ENCODE data around the gene CREB3L2.
"Not testable (repeated sequence)": the region's sequence is repeated elsewhere in the genome, so short reads cannot be mapped to it uniquely, and the experiment has no call there.

Gene CREB3L2

DNA sequence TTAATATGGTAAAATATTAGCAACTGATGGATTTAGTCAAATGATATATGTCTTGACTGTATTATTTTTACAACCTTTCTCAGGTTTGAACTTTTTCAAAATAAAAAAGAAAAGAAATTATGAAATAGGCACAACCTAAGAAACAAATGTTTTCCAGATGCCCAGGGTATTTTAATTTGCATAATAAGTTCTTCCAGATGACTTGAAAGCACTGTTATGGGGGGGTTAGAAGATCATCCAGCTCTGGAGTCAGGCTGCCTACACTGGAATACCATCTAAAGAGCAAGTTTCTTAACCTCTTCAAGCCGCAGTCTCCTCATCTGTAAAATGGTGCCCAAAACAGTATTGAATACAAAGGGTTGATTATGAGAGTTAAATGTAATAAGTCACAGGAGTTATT, 32.1 kb downstream of the CREB3L2 start:
- DNase-seq (ENCODE audit: low read depth in 2 of 2), result no peak

DNA sequence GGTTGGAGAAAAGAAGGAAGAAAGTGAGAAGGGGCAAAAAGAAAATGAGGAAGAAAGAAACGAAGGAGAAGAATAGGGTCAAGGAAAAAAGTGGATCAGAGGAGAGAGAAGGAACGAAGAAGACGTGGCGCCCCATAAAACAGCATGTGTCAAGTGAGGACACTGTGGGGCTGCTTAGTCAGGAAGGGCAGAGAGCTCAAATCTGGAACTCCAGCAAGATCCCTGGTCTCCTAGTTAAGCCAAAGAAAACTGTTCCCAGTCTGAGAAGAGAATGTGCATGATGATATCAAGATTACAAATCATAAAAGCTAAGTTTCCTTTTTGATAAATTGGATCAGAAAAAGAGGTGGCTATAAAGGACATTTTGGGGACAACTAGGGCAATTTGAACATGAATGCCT, 33.0 kb downstream of the CREB3L2 start:
- DNase-seq (ENCODE audit: low read depth in 2 of 2), result no peak

DNA sequence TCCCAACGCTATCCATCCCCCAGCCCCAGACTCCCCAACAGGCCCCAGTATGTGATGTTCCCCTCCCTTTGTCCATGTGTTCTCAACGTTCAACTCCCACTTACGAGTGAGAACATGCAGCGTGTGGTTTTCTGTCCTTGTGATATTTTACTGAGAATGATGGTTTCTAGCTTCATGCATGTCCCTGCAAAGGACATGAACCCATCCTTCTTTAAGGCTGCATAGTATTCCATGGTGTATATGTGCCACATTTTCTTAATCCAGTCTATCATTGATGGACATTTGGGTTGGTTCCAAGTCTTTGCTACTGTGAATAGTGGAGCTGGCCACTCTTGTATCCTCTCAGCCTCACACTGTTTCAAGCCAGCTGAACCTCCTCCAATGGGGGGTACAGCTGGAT, 33.5 kb downstream of the CREB3L2 start:
- not testable (repeated sequence) for DNase-seq (ENCODE audit: low read depth in 2 of 2)

DNA sequence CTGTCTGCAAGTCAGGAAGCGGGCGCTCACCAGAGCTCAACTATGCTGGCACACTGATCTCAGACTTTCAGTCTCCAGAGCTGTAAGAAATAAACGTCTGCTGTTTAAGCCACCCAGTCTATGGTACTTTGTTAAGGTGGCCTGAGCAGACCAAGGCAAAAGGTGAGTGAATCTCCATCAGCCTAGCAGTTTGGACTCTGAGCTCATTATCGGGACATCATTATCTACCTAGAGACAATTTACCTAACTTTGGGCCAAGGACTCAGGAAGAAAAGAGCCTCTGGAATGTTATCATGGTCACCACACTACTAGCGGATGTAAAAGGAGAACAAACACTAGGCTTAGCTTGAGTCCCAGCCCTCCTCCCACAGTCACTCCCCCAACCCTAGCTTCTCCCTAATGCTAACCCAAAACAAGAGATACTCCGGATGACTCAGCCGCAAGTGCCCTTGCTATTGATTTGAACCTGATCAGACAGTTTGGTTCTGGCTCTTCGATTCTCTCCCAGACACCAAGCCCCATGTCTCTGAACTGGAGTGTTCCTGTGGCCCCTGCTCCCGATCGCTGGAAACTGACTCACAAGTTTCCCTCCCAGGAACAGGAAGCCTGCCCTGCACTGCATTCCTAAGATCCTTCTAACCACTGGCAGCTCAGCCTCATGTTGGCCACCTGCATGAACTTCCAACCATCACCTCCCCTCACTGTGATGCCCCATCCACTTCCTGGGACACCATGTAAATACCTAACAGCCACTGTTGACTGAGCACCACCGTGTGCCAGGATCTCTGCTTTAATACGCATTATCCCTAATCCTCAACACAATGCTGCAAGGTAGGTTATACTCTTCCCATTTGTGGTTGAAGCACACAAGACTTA, 34.5 kb downstream of the CREB3L2 start:
- no peak for DNase-seq (ENCODE audit: low read depth in 2 of 2)

DNA sequence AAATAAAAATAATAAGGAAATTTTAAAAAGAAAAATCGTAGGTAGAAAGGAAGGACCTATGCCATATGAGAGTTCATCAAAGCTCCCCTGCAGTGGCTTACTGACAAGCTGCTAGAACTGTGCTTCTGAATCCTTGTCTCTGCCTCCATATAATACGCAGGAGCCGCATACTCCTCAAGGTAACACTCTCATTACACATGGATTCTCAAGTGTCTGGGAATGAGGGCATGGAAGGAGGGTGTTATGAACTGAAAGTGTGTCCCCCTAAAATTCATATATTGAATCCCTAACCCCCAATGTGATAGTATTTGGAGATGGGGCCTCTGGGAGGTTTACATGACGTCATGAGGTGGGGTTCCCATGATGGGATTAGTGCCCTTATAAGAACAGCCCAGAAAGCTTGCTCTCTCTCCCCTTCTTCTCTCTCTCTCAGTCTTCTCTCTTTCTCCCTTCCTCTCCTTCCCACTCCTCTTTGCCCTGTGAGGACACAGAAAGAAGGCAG, 35.2 kb downstream of the CREB3L2 start:
- DNase-seq (ENCODE audit: low read depth in 2 of 2), result no peak

DNA sequence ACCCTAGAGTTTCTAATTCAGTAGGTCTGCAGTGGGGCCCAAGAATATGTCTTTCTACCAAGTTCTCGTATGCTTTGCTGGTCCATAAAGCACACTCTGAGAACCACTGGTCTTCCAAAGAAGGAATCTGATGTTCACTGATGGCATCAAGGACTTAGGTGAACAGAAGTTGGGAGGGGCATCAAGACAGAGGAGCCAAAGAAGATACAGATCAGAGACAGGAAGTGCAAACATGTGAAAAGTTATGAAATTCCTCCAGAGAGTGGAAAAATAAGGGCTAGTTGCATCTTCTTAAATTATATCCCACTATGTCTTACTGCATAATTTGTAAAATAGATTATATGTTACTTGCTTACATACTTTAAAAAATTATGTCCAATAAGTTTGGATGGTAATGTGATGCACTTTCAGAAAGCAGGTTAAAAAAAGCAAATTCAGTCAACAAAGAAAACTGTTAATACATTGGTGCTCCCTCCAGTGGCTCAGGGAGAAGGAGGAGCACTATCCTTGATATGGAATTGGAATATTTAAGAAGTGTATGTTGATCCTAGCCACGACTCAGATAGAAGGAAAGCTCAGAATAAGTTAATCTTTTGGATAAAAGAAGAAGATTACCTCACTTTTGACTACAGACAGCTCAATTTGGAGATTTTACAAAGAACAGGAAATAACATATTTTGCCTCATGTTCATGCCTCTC, 35.8 kb downstream of the CREB3L2 start:
- no peak for DNase-seq (ENCODE audit: low read depth in 2 of 2)

DNA sequence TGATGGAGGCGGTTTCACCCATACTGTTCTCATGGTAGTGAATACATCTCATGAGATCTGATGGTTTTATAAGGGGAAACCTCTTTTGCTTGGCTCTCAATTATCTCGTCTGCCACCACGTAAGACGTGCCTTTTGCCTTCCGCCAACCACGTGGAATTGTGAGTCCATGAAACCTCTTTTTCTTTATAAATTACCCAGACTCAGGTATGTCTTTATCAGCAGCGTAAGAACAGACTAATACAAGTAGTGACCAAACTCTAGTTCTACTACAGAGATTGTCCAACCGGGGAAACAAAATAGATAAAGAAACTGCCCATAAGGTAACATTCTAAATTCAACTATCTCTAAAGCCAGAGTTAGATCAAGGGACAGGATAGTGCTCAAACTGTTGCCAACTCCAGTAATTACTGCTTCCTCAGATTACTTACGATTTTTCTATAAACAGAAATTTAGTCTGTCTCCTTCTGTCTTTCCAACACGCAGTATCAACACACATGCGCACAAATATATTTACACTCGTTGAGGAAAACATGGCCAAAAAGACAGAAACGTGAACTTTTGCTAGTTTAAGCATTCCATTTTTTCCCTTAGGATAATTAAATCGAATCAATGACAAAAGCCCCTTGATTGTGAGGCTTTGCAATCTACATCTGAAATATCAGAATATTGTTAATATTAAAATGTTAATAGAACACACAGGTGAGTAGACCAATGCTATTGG, 36.9 kb downstream of the CREB3L2 start:
- no peak for DNase-seq (ENCODE audit: low read depth in 2 of 2)

DNA sequence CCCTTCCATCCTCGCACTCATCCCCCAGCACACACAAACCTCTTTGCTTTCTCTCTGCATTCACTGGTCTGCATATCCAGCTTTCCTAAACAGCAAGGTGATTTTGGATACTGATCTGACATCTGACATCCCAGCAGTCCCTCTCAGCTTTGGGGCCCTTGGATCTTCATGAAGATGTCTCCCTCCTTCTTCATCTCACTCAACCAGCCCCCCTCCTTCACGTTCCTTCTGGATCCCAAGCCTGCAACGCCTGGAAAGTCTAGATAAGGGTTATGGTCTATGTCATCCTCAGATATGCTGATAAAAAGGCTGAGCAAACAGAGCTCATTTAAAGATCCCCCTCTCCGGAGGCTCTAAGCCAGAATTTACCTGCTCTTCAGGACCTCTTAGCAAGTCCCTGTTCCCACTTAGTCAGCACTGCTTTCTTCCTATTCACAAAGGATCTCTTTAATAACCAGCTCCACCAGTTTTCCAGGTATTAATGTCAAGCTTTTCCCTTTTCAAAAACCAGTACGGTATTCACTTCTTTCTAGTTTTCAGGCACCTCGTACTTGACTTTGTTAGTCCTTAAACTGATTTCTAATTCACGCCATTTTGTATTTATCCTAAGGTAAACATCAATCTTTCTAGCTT, 38.9 kb downstream of the CREB3L2 start:
- DNase-seq (ENCODE audit: low read depth in 2 of 2), result no peak

DNA sequence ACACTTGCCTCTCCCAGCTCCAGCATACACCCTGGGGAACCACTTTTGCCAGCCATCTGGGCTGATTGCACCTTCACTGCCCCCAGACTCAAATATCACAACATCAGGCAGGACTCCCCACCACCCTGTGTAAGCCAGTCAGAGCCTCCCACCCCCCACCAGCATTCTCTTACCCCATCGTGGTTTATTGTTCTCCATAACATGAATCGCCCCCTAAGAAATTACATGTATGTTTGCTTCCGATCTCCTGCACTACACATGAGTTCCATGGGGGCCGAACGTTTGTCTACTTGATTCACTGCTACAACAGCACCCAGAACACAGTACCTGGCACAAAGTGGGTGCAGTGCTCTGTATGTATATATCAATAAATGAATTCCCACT, 39.4 kb downstream of the CREB3L2 start:
- no peak for DNase-seq (ENCODE audit: low read depth in 2 of 2)

DNA sequence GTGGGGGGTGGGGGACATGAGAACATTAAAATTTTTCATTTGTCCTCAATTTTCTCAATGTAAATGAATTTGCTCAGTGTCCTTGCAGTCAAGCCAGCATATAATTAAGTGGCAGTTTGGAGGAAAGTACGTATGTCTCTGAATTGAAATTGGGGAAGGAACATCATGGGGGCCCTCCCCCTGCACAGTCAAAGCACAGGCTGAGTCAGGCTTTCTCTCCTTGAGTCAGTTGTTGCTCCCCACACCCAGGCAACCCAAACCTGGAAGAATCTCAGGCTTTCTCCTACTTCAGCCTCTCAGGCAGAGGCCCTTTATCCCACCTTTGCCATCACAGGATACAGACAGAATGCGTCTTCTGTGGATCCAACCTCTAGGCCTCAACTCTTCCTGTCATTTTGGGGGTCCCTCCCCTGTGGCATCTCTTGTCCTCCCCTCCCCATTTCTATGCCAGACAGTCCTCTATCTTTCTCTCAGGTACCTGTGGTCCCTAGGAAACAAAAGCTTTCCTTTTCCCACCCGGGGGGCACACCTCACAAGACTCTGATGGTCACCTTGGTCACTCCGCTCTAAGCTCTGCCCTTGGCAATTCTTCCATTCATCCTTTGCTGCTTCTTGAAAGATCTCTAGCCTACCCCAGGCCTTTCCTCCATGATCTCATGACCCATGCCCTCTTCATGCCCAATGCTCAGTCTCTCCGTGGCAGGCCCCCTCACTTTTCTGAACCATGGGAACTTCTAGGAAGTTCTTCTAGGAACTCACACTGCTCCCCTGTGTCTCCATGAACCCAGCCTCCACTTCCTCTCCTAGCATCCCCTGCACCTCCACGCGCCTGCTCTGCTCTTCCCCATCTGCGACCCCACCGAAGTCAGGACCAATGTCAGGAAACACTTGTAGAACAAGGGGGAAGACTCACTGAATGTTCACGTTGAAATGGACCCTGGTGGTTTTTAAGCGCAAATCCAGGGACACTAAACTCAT, 40.4 kb downstream of the CREB3L2 start:
- no peak for DNase-seq (ENCODE audit: low read depth in 2 of 2)

DNA sequence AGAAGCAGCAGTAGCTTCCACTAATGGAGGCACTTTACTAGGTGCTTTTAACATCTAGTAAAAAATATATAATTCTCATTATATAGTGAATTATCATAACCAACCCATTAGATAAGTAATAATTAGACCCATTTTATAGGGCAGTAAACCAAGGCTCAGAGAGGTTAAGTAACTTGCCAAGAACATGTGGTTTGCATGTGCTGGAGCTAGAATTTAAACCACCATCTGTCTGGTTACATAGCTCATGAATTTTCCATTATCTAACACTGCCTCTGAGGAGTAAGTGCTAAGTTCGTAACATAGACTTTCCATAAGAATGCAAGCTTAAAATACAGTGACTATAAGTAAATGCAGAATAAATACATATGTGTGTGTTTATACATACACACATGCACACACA, 41.9 kb downstream of the CREB3L2 start:
- no peak for DNase-seq (ENCODE audit: low read depth in 2 of 2)

DNA sequence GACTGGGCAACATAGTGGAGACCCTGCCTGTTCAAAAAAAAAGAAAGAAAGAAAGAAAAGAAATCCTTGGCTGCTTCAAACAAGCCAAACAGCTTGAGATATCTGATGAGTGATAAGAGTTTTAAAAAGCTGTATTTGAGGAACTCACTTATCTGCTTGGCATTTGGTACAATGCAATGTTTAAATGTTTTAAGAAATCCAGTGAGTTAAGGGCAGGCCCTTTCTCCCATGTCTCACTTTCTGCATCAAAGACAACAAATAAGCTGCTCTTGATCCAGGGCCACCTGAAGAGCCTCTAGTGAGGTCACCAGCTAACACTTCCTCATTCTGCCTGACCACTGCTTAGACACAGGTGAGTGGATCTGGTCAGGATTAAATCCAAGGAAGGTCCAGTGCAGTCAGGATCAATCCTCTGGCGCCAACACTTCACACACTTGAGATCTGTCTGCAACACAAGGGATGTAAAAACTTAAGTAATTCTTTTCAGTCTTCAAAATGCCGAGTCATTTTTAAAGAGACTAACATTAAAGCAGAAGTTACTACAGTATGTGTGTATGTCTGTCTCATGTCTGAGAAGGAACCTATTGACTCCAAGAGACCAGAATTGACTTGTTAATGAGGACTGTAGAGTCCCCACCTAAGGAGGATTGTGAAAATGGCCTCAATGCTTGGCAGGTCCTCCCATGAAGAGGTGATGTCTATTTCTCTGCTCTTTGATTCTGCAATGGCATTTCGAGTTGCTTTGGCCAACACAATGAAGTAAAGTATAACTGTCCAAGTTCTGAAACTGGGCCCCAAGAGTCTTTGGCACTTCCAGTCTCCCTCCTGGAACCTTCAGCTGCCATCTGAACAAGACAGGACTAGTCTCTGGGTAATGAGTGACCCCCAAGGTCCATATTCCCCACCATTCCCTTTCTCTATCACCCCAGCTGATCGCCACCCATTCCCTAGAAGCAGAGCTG, 43.1 kb downstream of the CREB3L2 start:
- DNase-seq (ENCODE audit: low read depth in 2 of 2), result no peak

DNA sequence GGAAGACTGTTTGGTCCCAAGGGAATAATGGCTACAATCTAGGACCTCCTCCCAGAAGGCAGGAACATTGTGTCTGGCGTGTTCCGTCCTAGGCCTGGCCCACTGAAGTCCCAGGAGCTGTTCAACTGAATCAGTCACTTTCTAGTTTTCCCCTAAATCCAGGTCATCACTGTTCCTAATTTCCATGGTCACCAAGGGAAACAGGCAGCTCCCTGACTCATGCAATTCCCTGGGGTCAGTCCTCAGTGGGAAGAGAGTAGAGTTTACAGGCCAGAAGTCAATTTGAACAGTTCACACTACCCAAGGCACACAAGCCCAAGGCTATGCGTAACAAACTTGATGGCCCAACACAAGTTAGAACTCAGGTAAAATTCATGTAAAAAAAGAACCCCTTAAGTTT, 44.0 kb downstream of the CREB3L2 start:
- no peak for DNase-seq (ENCODE audit: low read depth in 2 of 2)

DNA sequence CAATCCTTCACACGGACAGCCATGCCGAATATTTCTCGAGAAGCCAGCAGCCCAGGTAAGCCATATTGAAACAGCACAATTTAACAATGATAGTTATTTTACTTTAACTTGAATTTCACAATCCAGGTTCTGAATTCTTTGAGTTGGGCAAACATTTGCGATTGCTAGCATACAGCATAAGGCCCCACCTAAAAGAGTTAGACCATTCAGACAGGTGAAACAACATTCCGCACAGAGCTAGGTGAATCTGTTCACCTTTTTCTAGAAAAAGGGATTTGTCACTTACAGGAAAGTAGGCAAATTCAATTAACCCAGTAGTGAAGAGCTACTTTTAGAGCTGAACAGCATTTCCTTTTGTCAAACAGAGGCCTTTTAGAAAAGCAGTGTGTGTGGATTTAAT, 45.3 kb downstream of the CREB3L2 start:
- DNase-seq (ENCODE audit: low read depth in 2 of 2), result no peak

DNA sequence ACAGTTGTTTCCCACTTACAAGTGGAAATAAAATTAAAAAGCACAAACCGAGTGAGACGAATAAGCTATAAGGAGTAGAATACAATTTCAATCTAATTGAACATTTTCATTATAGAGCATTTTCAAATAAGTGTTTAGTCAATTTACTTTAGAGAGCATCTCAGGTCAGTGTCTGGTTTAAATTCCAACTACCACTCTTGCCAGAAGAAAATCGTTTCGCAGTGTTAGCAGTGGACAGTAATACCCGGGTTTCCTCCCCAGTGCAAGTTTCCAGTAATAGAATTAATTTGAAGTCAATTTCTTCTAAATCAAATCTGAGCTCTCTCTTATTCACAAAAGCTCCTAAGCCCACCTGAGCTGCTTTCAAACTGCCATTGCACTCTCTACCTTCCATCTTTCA, 45.7 kb downstream of the CREB3L2 start:
- no peak for DNase-seq (ENCODE audit: low read depth in 2 of 2)

DNA sequence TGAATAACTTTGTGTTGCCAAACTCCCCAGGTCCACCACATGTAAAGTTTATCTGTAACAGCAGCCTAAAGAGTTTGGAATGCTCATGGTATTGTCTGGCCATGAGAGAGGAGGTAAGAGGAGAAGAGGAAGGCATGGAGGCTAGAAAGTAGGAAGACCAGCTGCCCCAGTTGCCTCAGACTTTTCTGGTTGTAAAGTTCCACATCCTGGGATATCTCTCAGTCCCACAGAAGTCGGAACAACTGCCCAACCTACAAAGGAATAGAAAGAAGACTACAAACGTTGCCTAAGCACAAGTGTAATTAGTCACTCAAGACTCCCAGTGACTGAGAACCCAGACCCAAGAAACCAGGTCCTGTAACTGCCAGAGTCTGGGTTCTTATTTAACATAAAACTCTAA, 47.3 kb downstream of the CREB3L2 start:
- no peak for DNase-seq (ENCODE audit: low read depth in 2 of 2)

DNA sequence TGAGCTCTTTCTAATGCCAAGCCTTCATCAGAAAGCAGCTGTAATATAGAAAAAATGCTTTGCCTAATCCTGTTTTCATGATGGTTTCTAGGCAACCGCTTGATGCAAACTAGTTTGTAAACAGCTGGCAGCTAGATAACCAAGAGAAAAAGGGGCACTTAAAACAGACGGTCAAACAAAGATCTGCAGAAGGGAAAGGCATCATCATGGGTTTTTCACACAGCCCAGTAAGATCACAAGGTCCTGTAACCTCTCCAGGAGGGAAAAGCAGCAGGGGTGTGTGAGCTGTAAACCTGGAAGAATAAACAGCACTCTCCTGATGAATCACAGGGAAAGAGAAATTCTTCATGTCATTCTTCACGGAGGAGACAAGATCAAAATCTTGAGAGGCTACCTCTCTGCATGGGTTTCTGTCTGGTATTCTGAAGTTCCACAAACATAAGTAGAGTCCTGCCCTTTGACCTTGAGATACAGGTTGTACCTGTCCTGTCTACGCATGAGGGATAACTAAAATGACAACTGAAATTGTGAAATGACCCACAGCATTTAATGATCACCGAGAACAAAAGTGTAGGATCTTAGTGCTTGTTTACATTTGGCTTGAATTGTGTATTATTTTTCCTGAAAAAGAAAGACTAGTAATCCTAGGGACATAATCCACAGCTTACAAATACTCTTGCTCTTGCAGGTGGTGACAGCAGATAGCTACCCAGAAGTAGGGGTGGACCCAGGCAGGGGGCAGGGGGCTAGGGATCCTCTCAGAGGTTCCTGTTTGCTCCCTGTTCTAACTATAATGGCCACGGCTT, 48.0 kb downstream of the CREB3L2 start:
- no peak for DNase-seq (ENCODE audit: low read depth in 2 of 2)

DNA sequence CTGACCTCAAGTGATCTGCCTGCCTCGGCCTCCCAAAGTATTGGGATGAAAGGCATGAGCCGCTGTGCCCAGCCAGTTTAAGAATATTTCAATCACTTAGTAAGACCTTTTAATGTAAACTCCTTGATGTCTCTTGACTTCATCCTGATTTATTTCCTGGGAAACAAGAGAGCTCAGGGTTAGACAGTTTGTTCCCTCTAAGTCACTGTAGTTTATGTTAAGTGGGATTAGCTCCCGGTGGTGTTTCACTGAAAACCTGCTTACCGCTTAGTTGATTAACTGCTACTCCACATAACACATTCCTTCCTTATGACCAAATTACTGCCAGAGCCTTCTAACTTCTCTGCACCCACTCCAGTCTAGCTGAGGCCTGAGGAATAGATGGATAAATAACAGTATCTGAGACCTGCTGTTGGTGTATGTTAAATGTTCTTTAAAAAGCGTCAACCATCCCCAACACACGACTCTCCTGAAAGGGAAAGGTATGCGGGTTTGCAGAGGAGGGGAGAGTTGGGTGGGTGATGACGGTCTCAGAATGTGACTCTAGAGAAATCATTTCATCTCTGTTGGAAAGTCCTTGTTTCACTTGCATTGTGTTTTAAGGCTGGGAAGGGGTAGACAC, 48.7 kb downstream of the CREB3L2 start:
- no peak for DNase-seq (ENCODE audit: low read depth in 2 of 2)

Measured in stimulated activated CD8-positive, alpha-beta memory T cell treated with anti-CD3 and anti-CD28 coated beads, Interleukin-7, amount 100 ng/mL, for 1 hour (primary cell).